A204.1 (cell line): ENCODE measurements around the gene KLHL29.
"Not testable (repeated sequence)": the region's sequence is repeated elsewhere in the genome, so short reads cannot be mapped to it uniquely, and the experiment has no call there.

Experiments used
- FAIRE-seq: peaks from 2 replicates; lab custom pipeline; 2012; peaks lifted over from hg19 to GRCh38; lab: Jason Lieb, UNC

The KLHL29 gene

GRCh38 chr2:23373666-23374065 lies 11.3 kb upstream of the KLHL29 start:
- no peak for FAIRE-seq

GRCh38 chr2:23375448-23375847 lies 9.5 kb upstream of the KLHL29 start:
- FAIRE-seq, result no peak

GRCh38 chr2:23376075-23376474 lies 8.9 kb upstream of the KLHL29 start:
- no peak for FAIRE-seq

- FAIRE-seq, result no peak
Observed at GRCh38 chr2:23376972-23377371, 8.0 kb upstream of the KLHL29 start.

- no peak for FAIRE-seq
Observed at GRCh38 chr2:23377771-23378170, 7.2 kb upstream of the KLHL29 start.

GRCh38 chr2:23378496-23378895 lies 6.5 kb upstream of the KLHL29 start:
- no peak for FAIRE-seq

- no peak for FAIRE-seq
Observed at GRCh38 chr2:23379220-23379695, 5.7 kb upstream of the KLHL29 start.

GRCh38 chr2:23380562-23381065 lies 4.4 kb upstream of the KLHL29 start:
- FAIRE-seq, result no peak

- FAIRE-seq, result no peak
Observed at GRCh38 chr2:23381084-23381483, 3.9 kb upstream of the KLHL29 start.

- FAIRE-seq, result no peak
Observed at GRCh38 chr2:23381485-23381884, 3.5 kb upstream of the KLHL29 start.

- no peak for FAIRE-seq
Observed at GRCh38 chr2:23383100-23383499, 1.9 kb upstream of the KLHL29 start.

GRCh38 chr2:23385351-23385747 lies 370 bp downstream of the KLHL29 start:
- no peak for FAIRE-seq

GRCh38 chr2:23385748-23386338 lies 864 bp downstream of the KLHL29 start:
- FAIRE-seq, result no peak

- FAIRE-seq, result no peak
Observed at GRCh38 chr2:23386339-23387220, 1.6 kb downstream of the KLHL29 start.

GRCh38 chr2:23387221-23387550 lies 2.2 kb downstream of the KLHL29 start:
- FAIRE-seq, result no peak

GRCh38 chr2:23387845-23388244 lies 2.9 kb downstream of the KLHL29 start:
- no peak for FAIRE-seq

GRCh38 chr2:23388294-23388693 lies 3.3 kb downstream of the KLHL29 start:
- FAIRE-seq, result no peak

- FAIRE-seq, result no peak
Observed at GRCh38 chr2:23388756-23389514, 4.0 kb downstream of the KLHL29 start.

GRCh38 chr2:23390152-23390551 lies 5.2 kb downstream of the KLHL29 start:
- no peak for FAIRE-seq

GRCh38 chr2:23391237-23391736 lies 6.3 kb downstream of the KLHL29 start:
- FAIRE-seq, result not testable (repeated sequence)

GRCh38 chr2:23393722-23394121 lies 8.7 kb downstream of the KLHL29 start:
- no peak for FAIRE-seq

- no peak for FAIRE-seq
Observed at GRCh38 chr2:23394700-23395099, 9.7 kb downstream of the KLHL29 start.

GRCh38 chr2:23397478-23397877 lies 12.5 kb downstream of the KLHL29 start:
- no peak for FAIRE-seq
